ENCODE measurements around the gene XYLT1.

Gene XYLT1

DNA sequence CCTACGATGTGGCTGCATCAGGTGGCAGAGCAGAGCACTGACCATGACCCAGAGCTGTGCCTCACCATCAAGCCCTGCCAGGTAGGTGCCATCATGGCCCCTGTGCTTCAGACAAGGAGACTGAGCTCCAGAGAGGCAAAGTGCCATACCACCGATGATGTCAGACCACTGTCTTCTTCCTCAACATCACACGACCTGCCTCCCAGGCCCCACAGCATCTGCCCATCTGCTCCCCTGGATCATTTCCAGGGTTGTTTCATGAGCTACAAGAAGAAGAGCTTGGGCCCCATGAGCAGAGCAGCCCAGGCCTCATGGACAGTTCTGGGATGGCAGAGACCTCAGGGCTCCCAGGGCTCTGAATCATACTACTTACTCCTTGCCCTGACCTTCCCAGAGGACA is 9.9 kb downstream of the XYLT1 start:
- Histone ChIP-seq H3F3A (ENCODE audit: control insufficient read depth, insufficient read depth) (peaks cover 28% of the 10 kb centered on the region), H3K4me2 (ENCODE audit: low read length) (peak overlapping the region; percentile 99), H3K4me1 (ENCODE audit: control insufficient read depth, low read length) (peaks cover 88% of the 10 kb centered on the region), H3K9me2 (replicated peaks; ENCODE audit: control insufficient read depth, low read length) (no peaks in the 10 kb centered on the region), H3K4me3 (ENCODE audit: low read length) (peak overlapping the region; percentile 79), H3K79me2 (ENCODE audit: control insufficient read depth, low read length) (peaks cover 91% of the 10 kb centered on the region), H3K27me3 (ENCODE audit: control insufficient read depth, low read length) (no peaks in the 10 kb centered on the region), H3K27ac (ENCODE audit: low read depth, low read length) (peak overlapping the region; percentile 98), H3K9me3 (ENCODE audit: control insufficient read depth, insufficient read depth, low read length) (no peaks in the 10 kb centered on the region), H4K20me1 (ENCODE audit: control insufficient read depth, insufficient read depth, low read depth, low read length) (no peaks in the 10 kb centered on the region), H3K36me3 (ENCODE audit: control insufficient read depth, low read length) (peaks cover 41% of the 10 kb centered on the region)
- TF ChIP-seq, protein P1, sequence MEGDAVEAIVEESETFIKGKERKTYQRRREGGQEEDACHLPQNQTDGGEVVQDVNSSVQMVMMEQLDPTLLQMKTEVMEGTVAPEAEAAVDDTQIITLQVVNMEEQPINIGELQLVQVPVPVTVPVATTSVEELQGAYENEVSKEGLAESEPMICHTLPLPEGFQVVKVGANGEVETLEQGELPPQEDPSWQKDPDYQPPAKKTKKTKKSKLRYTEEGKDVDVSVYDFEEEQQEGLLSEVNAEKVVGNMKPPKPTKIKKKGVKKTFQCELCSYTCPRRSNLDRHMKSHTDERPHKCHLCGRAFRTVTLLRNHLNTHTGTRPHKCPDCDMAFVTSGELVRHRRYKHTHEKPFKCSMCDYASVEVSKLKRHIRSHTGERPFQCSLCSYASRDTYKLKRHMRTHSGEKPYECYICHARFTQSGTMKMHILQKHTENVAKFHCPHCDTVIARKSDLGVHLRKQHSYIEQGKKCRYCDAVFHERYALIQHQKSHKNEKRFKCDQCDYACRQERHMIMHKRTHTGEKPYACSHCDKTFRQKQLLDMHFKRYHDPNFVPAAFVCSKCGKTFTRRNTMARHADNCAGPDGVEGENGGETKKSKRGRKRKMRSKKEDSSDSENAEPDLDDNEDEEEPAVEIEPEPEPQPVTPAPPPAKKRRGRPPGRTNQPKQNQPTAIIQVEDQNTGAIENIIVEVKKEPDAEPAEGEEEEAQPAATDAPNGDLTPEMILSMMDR (IDR thresholded peaks at IDR 0.05; ENCODE audit: low read depth, low read length, poor library complexity, severe bottlenecking): no peak
- TF ChIP-seq EZH2phosphoT487 (IDR thresholded peaks at IDR 0.05; ENCODE audit: borderline replicate concordance, low read length): no peak

DNA sequence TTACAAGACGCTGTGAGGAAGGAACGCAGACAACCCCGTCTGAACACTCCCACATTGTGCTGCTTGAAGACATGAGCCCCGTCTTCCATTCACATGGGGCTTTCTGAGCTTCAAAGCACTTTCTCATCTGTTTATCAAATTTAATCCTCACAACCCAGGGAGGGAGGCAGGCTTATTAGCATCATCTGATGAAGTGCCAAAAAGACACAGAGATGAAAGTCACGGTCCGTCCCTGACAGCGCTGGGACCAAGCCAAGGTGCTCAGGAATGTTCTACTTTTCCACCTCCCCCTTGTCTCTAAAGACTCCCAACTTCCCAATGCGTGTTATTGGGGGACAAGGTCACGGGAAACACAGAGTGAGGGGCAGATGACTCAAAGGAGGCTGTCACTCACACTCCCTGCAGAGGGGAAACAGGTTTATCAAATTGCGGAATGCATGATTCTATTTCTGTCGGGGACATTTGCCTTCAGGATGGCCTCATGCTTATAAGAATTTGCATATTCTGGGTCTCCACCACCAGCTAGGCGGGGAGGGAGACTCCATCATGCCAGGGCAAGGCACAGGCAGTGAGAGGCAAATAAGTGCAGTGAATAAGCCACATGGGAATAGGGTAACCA is 10.7 kb downstream of the XYLT1 start:
- Histone ChIP-seq H3K27ac (ENCODE audit: low read depth, low read length) (peak overlapping the region; percentile 98), H3K4me2 (ENCODE audit: low read length) (peak overlapping the region; percentile 99), H3K79me2 (ENCODE audit: control insufficient read depth, low read length) (peaks cover 88% of the 10 kb centered on the region), H3K4me3 (ENCODE audit: low read length) (peak overlapping the region; percentile 79), H3K27me3 (ENCODE audit: control insufficient read depth, low read length) (no peaks in the 10 kb centered on the region), H3K4me1 (ENCODE audit: control insufficient read depth, low read length) (peaks cover 83% of the 10 kb centered on the region), H3K36me3 (ENCODE audit: control insufficient read depth, low read length) (peaks cover 39% of the 10 kb centered on the region), H3K9me2 (replicated peaks; ENCODE audit: control insufficient read depth, low read length) (no peaks in the 10 kb centered on the region), H4K20me1 (ENCODE audit: control insufficient read depth, insufficient read depth, low read depth, low read length) (no peaks in the 10 kb centered on the region), H3F3A (ENCODE audit: control insufficient read depth, insufficient read depth) (peaks cover 28% of the 10 kb centered on the region), H3K9me3 (ENCODE audit: control insufficient read depth, insufficient read depth, low read length) (no peaks in the 10 kb centered on the region)
- TF ChIP-seq, protein P1 (IDR thresholded peaks at IDR 0.05; ENCODE audit: low read depth, low read length, poor library complexity, severe bottlenecking): no peak

- Histone ChIP-seq H4K20me1 (ENCODE audit: control insufficient read depth, insufficient read depth, low read depth, low read length) (no peaks in the 10 kb centered on the region), H3K4me2 (ENCODE audit: low read length) (0 out of 2 replicates have a peak overlapping the region, but pooled peaks have one; percentile 5)
- TF ChIP-seq, protein P1 (IDR thresholded peaks at IDR 0.05; ENCODE audit: low read depth, low read length, poor library complexity, severe bottlenecking): no peak
- TF ChIP-seq EZH2phosphoT487 (IDR thresholded peaks at IDR 0.05; ENCODE audit: borderline replicate concordance, low read length): no peak
Observed at GRCh38 chr16:17457997-17458396, 12.8 kb downstream of the XYLT1 start.

More at GRCh38 chr16:17457997-17458396, 12.8 kb downstream of the XYLT1 start:
- H3K36me3 ChIP-seq (ENCODE audit: control insufficient read depth, low read length): peaks cover 41% of the 10 kb centered on the region
- no peaks in the 10 kb centered on the region for H3K9me3 ChIP-seq (ENCODE audit: control insufficient read depth, insufficient read depth, low read length)
- peaks cover 30% of the 10 kb centered on the region for H3F3A ChIP-seq (ENCODE audit: control insufficient read depth, insufficient read depth)
- H3K4me3 ChIP-seq (ENCODE audit: low read length): 0 out of 2 replicates have a peak overlapping the region, but pooled peaks have one; percentile 6
- no peaks in the 10 kb centered on the region for H3K9me2 ChIP-seq (replicated peaks; ENCODE audit: control insufficient read depth, low read length)
- H3K4me1 ChIP-seq (ENCODE audit: control insufficient read depth, low read length): peaks cover 85% of the 10 kb centered on the region
- no peak overlapping the region for H3K27ac ChIP-seq (ENCODE audit: low read depth, low read length)
- peaks cover 87% of the 10 kb centered on the region for H3K79me2 ChIP-seq (ENCODE audit: control insufficient read depth, low read length)
- no peaks in the 10 kb centered on the region for H3K27me3 ChIP-seq (ENCODE audit: control insufficient read depth, low read length)

All from DOHH2 (cell line).